B cell (primary cell): ENCODE measurements around the gene RSL24D1.

Experiments
- EZH2 ChIP-seq: IDR thresholded peaks from 2 replicates; pipeline ENCODE4 v1.6.1; 2012; ENCODE audit warnings: borderline replicate concordance, low read depth, mild to moderate bottlenecking, moderate library complexity, low read length; ENCODE audit not compliant: insufficient read depth, poor library complexity, severe bottlenecking
- TF ChIP-seq, protein P1 (sequence below): fragments of 200-600 bp; IDR thresholded peaks from one replicate; pipeline ENCODE4 v1.8.0; 2022; ENCODE audit warnings: antibody characterized with exemption, mild to moderate bottlenecking

DNA sequence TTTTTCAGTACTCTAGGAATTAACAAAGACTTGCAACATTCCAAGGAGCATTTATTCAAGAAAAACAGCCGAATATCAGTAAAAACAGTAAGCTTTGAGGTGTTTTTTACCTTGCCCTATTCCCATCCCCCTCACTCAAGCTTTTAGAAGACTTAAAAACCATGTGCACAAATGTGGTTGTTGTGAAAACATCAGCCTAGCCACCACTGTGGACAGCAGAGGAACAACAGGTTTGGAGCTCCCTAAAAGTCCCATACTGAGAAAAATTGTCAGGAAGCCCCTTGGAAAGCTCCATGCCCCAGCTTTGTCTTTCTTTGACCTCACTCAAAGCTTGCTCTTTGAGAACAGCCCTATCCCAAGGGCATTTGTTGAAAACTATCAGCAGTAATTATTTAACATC lies 34.7 kb upstream of the RSL24D1 start:
- TF ChIP-seq, protein P1, sequence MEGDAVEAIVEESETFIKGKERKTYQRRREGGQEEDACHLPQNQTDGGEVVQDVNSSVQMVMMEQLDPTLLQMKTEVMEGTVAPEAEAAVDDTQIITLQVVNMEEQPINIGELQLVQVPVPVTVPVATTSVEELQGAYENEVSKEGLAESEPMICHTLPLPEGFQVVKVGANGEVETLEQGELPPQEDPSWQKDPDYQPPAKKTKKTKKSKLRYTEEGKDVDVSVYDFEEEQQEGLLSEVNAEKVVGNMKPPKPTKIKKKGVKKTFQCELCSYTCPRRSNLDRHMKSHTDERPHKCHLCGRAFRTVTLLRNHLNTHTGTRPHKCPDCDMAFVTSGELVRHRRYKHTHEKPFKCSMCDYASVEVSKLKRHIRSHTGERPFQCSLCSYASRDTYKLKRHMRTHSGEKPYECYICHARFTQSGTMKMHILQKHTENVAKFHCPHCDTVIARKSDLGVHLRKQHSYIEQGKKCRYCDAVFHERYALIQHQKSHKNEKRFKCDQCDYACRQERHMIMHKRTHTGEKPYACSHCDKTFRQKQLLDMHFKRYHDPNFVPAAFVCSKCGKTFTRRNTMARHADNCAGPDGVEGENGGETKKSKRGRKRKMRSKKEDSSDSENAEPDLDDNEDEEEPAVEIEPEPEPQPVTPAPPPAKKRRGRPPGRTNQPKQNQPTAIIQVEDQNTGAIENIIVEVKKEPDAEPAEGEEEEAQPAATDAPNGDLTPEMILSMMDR, result no peak
- TF ChIP-seq EZH2, result no peak
